Keratinocyte (primary cell): Measurements from ENCODE around the gene FAM219B.

Experiments used
- CTCF ChIP-seq, 3 experiments: IDR thresholded peaks in 1 of 3; conservative IDR thresholded peaks in 1 of 3; optimal IDR thresholded peaks in 1 of 3; 2 replicates in 2 of 3; 3 replicates in 1 of 3; pipeline versions ENCODE3 to v1.5.1; 2011; ENCODE audit warnings: low read length in 3 of 3, mild to moderate bottlenecking in 3 of 3, moderate library complexity in 2 of 3, control low read depth in 1 of 3, inconsistent platforms in 1 of 3; ENCODE audit not compliant: insufficient read depth in 2 of 3; ENCODE audit errors: extremely low read depth in 1 of 3
- EZH2 ChIP-seq: IDR thresholded peaks from one replicate; pipeline ENCODE4 v1.6.1; 2012; ENCODE audit warnings: inconsistent platforms, mild to moderate bottlenecking, low read length, moderate library complexity

GRCh38 chr15:74889390-74889882 lies 17.2 kb downstream of the FAM219B start:
- TF ChIP-seq CTCF (optimal IDR thresholded peaks at IDR 0.05 in 1 of 3, IDR thresholded peaks at IDR 0.05 in 1 of 3, conservative IDR thresholded peaks at IDR 0.05 in 1 of 3; ENCODE audit: extremely low read depth in 1 of 3, insufficient read depth in 2 of 3, low read length in 3 of 3) (no peak), EZH2 (no peak)
